ENCODE results near the gene ARSD. TPM values are rescaled to one million over a fixed set of nuclear protein-coding genes. Genes with fewer than 3 reads are reported as not detected.

Gene ARSD
- total and polyA plus RNA-seq, 2 of the 8 experiments (the other 6 are each of a cell fraction or from before 2014, with no cell fraction given): 1.8 to 3.2 TPM

- H2AK5ac ChIP-seq (ENCODE audit: low read depth, low read length): no peak overlapping the region
- no peak overlapping the region for H4K5ac ChIP-seq (ENCODE audit: insufficient read length, low read depth, low read length)
- H2BK5ac ChIP-seq (ENCODE audit: low read depth, low read length): no peak overlapping the region
- H2BK15ac ChIP-seq (ENCODE audit: low read length): no peak overlapping the region
- no peak overlapping the region for H3K4me2 ChIP-seq (ENCODE audit: insufficient read depth in 1 of 2, low read depth in 2 of 2, low read length in 2 of 2)
- H3K79me2 ChIP-seq (ENCODE audit: control insufficient read depth in 1 of 2, insufficient read depth in 2 of 2, low read length in 2 of 2): no peaks in the 10 kb centered on the region
- H3K23ac ChIP-seq (ENCODE audit: insufficient read length): no peak overlapping the region
- 62% methylated on average over 7 of the region's 9 CpGs; no CpG with 5 or more reads in 1 of the 2 experiments for WGBS, 2 experiments (ENCODE audit: extremely low coverage in 1 of 2, insufficient coverage in 1 of 2, insufficient read length in 1 of 2, insufficient replicate concordance in 2 of 2, low coverage in 1 of 2, low lambda C conversion rate in 2 of 2, missing lambda C conversion rate in 1 of 2)
- no peaks in the 10 kb centered on the region for H3K27me3 ChIP-seq (replicated peaks in 1 of 4; ENCODE audit: control insufficient read depth in 3 of 4, extremely low read depth in 1 of 4, insufficient read depth in 3 of 4, low read length in 3 of 4)
- H2BK20ac ChIP-seq (ENCODE audit: low read length): no peak overlapping the region
- H4K20me1 ChIP-seq (replicated peaks in 1 of 2; ENCODE audit: control insufficient read depth in 1 of 2, insufficient read depth in 2 of 2, low read length in 2 of 2): no peaks in the 10 kb centered on the region
- H3K14ac ChIP-seq (ENCODE audit: insufficient read length): no peak overlapping the region
- H3K79me1 ChIP-seq (ENCODE audit: low read depth, low read length): no peaks in the 10 kb centered on the region
- DNase-seq (ENCODE audit: low read depth in 1 of 2, low spot score in 2 of 2) (no peak), FAIRE-seq (no peak)
- no peak overlapping the region for H3K18ac ChIP-seq (ENCODE audit: extremely low read depth, low read length)
- no peaks in the 10 kb centered on the region for H3K9me3 ChIP-seq (ENCODE audit: insufficient read depth in 2 of 2, low read depth in 1 of 2, low read length in 1 of 2)
- H4K91ac ChIP-seq (replicated peaks; ENCODE audit: insufficient read length, low read length): no peak overlapping the region
- no peak overlapping the region for H2AFZ ChIP-seq (ENCODE audit: low read length)
- H3K4me1 ChIP-seq (replicated peaks in 1 of 4; ENCODE audit: control insufficient read depth in 3 of 4, insufficient read depth in 4 of 4, low read length in 3 of 4): no peaks in the 10 kb centered on the region
- H3K4ac ChIP-seq (replicated peaks; ENCODE audit: insufficient read length, low read depth, low read length): no peak overlapping the region
- no peak overlapping the region for H2BK12ac ChIP-seq (ENCODE audit: low read depth, low read length)
- H3K27ac ChIP-seq (ENCODE audit: low read depth, low read length): no peak overlapping the region
- no peaks in the 10 kb centered on the region for H3K23me2 ChIP-seq (ENCODE audit: low read depth, low read length)
- H3K4me3 ChIP-seq (ENCODE audit: extremely low read depth in 1 of 4, insufficient read depth in 2 of 4, low read depth in 3 of 4, low read length in 4 of 4): no peak overlapping the region
- H3K56ac ChIP-seq (replicated peaks; ENCODE audit: insufficient read length, low read depth, low read length): no peak overlapping the region
- H4K8ac ChIP-seq (ENCODE audit: extremely low read depth, insufficient read depth, low read length): no peak overlapping the region
- no peak overlapping the region for H3K9ac ChIP-seq (replicated peaks in 1 of 4; ENCODE audit: extremely low read depth in 1 of 4, low read depth in 3 of 4, low read length in 3 of 4)
- H2BK120ac ChIP-seq (replicated peaks; ENCODE audit: low read depth, low read length): no peak overlapping the region
- ChIA-PET POLR2A (ENCODE audit: partially characterized antibody) (interaction anchor here (1.0 to 1.2 kb wide), 2 partner anchors 13 to 16 kb away, joined by 3 read pairs; no protein-coding TSS in a partner anchor), CTCF (ENCODE audit: partially characterized antibody) (interaction anchor here (0.7 kb wide), 1 partner anchor 12 kb away, joined by 3 read pairs; no protein-coding TSS in a partner anchor)
- H3K36me3 ChIP-seq (ENCODE audit: control insufficient read depth in 2 of 4, insufficient read depth in 4 of 4, low read length in 3 of 4): peaks cover 0 to 50% (median 26%) of the 10 kb centered on the region in 4 experiments
These were observed 66.7 kb downstream of the ARSD start for GRCh38 chrX:2862404-2862803.
